ENCODE results near the gene TRAIP.
"Not testable (repeated sequence)": the region's sequence is repeated elsewhere in the genome, so short reads cannot be mapped to it uniquely, and the experiment has no call there.

TRAIP gene

GRCh38 chr3:49872801-49873281 lies 16.5 kb upstream of the TRAIP start:
- no peak for DNase-seq

DNA sequence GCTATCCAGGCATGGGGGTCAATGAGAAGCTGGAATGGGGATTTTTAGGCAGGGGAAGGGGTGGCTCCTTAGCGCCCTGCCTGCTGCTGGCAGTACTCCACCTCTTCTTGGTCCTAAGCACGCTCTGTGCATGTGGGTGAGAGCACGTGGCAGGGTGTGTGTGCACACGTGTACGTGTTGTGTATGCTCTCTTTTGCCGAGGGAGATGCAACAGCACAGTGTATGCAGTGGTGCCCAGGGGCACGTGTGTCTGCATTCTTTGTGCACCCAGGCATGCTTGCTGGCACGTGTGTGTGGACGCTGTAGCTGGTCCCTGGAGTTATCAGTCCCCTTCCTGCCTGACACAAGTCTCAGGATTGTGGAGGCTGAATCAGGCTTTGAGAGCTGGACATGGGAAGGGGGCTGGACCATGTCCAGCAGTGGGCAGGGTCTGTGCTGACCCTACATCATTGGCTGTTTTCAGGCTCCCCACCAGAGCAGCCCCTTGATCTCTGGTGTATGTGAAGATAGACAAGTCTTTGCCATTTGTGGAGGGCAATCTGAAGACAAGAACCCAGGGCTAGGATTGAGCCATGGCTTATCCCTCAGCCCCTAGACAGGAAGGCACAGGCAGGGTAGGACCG lies 15.3 kb upstream of the TRAIP start:
- no peak for DNase-seq

- DNase-seq = no peak
These were observed 13.3 kb upstream of the TRAIP start, which contains the start of gene CAMKV for GRCh38 chr3:49869525-49870126. Gene CAMKV, minus strand, starts transcription at chr3:49869906. Its CDS starts 7,518 bp downstream, at chr3:49862388.

DNA sequence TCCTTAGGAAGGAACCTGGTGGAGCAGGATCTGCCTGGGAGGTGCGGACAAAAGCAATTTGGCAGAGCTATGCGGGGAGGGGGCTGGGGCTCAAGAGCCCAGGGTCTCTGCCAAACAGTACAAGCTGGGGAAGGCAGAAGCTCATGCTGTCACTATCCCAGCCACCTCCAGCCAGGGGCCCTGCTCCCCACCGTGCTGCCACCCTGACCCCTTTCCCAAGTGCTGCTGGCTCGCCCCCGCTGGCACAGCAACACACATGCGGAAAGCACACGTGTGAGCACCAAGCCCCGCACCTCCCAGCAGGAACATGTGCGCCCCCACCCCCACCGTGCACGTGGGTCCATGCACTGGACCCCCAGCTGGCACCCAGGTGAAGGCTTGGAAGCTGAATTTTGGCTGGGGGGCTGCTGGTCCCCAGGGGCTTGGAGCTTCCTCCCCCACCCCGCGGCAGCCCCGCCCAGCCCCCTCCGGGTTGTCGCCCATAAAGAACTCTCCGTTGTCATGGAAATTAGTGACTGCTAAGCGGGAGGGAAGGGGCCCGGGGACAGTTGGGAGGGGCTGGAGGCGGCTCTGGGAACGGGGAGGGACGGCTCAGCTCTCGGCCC lies 12.6 kb upstream of the TRAIP start:
- no peak for DNase-seq

- peak; percentile 16 for DNase-seq
These were observed 11.5 kb upstream of the TRAIP start for GRCh38 chr3:49867871-49868321.

DNA sequence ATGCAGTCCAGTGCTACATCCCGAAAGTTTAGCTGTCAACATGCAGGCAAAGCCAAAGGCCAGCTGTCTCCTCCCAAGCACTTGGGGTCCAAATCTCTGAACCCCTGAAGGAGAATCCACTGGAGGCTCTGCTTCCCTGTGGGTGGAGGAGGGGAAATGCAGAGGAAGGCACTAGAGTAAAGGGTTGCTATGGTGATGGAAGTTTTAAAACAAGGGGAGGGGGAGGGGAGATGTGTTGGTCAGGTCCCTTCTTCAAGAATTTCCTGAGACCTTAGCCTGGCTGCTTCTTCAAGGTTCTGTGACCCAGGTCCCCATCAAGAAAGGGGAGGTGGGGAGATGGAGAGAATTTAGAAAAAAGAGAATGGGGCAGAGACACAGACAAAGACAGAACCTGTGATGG lies 11.0 kb upstream of the TRAIP start:
- no peak for DNase-seq

DNA sequence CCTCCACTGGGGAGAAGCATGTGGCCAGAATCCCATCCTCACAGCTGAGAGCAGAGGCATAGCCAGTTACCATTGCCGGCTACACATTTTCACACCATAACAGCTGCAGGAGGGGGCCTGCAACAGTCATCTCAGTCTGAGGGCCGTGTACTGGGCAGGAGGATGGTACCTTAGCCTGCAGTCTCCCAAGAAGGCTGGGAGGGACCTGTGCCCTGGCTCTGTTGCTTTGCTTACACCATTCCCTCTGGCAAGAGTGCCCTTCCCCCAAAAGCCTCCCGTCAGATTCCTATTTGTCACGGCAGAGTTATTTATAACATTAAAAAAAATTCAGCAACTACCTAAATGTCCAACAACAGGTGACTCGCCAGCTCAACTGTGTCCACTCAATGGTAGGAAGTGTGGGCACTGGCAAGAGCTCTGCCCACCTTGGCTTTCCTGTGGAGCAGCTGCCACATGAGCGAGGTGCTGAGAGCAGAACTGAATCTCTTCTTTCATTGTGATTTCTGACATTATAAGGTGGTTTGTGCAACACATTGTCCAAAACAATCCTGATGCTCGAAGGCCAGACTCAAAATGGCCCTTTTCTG lies 8.9 kb upstream of the TRAIP start:
- no peak for DNase-seq

- no peak for DNase-seq
These were observed 8.1 kb upstream of the TRAIP start for GRCh38 chr3:49864505-49864904.

DNA sequence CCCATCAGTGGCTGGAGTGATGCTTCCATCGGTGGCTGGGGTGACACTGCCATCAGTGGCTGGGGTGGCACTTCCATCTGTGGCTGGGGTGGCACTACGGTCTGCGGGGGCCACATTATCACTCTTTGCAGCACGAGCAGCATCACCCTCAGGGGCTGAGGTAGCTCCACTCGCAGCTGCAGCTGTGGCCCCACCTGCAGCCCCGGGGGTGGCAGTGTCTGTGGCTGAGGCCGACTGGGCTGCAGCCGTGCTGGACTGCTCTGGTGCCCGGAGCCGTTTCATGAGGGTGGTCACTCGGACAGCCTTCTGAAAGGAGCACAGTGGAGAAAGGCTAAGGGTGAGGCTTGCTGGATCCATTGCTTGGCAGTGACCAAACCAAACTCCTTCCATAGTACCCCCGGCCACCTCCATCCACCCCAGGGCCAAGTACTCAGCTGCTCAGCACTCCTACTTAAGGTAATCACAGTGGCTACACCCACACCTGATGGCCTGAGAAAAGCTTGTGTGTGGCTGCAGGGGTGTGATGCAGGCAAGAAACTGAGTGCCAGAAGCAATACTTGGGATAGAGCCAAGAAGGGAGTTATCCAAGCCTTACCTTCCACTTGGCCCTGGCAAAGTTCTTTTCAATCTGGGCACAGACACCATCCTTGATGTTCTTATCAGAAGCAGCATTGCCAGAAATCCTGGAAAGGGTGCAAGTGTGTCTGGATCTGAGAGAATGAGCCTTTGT lies 3.4 kb upstream of the TRAIP start:
- no peak for DNase-seq

DNA sequence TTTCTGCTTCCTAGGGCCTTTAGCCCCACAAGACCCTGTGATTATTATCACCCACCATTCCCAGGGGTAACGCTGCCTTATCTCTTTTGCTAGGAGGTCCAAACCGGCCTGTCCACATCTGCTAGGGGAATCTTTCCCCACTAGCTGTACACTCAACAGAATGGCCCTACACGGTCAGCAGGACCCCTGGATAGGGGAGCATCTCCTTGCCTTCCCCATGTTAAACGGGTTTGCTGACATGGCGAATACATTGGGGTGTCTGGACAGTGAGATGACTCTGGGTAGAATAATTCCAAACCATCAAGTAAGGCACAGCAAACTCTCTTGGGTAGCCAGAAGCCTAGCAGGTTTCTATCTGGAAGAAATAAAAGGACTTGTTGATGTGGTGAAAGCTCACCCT lies 702 bp downstream of the TRAIP start:
- DNase-seq = no peak

DNA sequence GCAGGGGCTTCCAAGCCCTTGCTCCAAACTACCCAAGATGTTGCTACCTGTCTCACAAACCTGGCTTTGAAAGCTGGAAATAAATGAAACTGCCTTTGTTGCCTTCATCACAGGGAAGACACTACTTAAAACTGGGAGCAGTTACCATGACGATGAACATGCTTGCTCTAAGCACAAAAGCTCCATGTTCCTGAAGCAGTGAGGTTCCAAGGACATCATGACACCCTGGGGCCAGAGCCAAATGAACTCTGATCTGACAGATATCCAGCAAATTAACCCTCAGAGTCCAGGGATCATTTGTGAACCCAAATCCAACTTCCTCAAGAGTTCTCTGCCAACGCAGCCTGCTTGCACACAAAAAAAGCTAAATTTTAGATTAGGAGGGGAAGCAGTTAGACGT lies 10.7 kb downstream of the TRAIP start:
- DNase-seq = no peak

- no peak for DNase-seq
These were observed 11.7 kb downstream of the TRAIP start for GRCh38 chr3:49844464-49845183.

GRCh38 chr3:49842843-49843517 lies 13.4 kb downstream of the TRAIP start:
- DNase-seq = no peak

DNA sequence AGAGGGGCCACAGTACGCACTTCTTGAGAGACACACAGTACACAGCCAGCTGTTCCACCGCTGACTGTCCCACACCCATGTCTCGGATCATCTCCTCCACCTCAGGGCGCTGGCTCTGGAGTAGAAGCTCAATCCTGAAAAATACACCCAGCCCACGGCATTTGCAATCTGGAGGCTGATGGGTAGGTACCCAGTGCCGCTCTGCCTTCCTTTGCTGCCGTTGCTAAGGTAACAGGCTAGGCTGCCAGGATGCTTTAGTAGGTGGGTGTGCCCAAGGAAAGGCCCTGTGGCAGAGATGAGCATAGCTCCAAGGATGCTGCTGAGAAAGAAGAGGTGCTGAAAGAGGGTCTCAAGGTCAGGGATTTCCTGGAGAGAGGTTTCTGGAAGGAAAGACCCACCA lies 14.6 kb downstream of the TRAIP start:
- no peak for DNase-seq

DNA sequence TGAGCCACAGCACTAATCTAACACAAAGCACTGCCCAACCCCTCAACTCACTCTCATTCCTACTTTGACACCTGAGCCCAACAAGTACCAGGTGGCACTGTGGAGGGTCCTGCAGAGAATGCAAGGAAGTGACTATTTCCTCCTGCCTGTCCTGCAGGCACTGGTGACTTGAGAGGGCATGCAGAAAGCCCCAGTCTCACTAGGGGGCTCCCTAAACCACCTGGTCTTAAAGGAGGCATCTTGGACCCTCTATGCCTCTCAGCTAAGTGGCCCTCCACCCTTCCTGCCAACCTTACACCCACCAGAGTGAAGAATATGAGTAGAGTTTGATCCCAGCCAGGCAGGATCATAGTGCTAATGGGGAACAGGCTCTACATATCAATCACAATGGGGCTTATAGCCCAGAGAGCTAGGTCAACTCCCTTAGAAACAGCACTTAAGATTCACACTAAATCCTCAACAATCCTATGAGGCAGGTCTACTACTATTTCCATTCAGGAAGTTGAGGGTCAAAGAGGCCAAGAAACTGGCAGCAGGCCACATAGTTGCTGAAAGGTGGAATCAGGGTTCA lies 15.2 kb downstream of the TRAIP start:
- peak; percentile 12 for DNase-seq

- no peak for DNase-seq
These were observed 16.0 kb downstream of the TRAIP start for GRCh38 chr3:49840388-49840787.

GRCh38 chr3:49839193-49839809 lies 17.1 kb downstream of the TRAIP start:
- DNase-seq = peak; percentile 22

GRCh38 chr3:49831341-49831740 lies 25.0 kb downstream of the TRAIP start:
- no peak for DNase-seq

DNA sequence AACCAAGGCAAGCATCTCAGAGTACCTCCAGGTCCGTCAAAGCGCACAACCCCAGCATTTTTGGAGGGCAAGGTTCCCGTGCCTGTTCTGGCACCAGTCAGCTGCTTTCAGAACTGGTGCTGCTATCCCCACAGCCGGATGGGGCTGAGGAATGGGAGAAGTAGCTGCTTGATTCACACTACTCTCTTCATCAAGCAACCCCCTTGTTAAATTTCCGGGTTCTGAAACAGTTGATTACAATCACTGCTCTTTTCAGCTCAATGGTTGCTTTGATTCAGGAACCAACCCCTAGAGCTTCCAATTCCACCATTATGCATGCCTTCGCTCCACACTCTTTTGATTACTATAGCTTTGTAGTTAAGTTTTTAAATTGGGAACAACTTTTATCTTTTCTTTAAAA lies 30.3 kb downstream of the TRAIP start:
- DNase-seq = no peak

DNA sequence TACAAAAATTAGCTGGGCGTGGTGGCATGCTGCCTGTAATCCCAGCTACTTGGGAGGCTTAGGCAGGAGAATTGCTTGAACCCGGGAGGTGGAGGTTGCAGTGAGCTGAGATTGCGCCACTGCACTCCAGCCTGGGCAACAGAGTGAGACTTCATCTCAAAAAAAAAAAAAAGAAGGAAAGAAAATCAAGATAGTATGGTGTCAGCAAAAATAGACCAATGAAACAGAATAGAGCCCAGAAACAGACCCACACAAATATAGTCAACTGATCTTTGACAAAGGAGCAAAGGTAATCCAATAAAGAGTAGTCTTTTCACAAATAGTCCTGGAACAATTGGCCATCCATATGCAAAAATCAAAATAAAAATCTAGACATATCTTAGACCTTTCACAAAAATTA lies 33.2 kb downstream of the TRAIP start:
- not testable (repeated sequence) for DNase-seq

Measured in NCI-H526 treated with DMSO at 0.1 percent for 48 hours (cell line).